Bone marrow (tissue), 2 donors: Measurements from ENCODE around the gene TAF4.
"Not testable (repeated sequence)": the region's sequence is repeated elsewhere in the genome, so short reads cannot be mapped to it uniquely, and the experiment has no call there.

Experiments used
- DNase-seq, 2 donors: peaks; one replicate each; lab custom pipeline; 2025; lab: John Stamatoyannopoulos, UW

The TAF4 gene

GRCh38 chr20:62065674-62066338, at the start of gene TAF4:
TAF4 (minus strand) TSS chr20:62065881; CDS start chr20:62065810, 71 bp downstream.
- DNase-seq = peak; percentile 38 to 72

GRCh38 chr20:62114894-62115293, 49.2 kb upstream of the TAF4 start:
- no peak for DNase-seq

GRCh38 chr20:62112368-62112767, 46.7 kb upstream of the TAF4 start:
- no peak for DNase-seq

GRCh38 chr20:62111148-62111547, 45.5 kb upstream of the TAF4 start:
- DNase-seq = no peak

- no peak for DNase-seq
Observed at GRCh38 chr20:62105592-62105991, 39.9 kb upstream of the TAF4 start.

GRCh38 chr20:62104791-62105345, 39.2 kb upstream of the TAF4 start:
- DNase-seq = no peak

DNA sequence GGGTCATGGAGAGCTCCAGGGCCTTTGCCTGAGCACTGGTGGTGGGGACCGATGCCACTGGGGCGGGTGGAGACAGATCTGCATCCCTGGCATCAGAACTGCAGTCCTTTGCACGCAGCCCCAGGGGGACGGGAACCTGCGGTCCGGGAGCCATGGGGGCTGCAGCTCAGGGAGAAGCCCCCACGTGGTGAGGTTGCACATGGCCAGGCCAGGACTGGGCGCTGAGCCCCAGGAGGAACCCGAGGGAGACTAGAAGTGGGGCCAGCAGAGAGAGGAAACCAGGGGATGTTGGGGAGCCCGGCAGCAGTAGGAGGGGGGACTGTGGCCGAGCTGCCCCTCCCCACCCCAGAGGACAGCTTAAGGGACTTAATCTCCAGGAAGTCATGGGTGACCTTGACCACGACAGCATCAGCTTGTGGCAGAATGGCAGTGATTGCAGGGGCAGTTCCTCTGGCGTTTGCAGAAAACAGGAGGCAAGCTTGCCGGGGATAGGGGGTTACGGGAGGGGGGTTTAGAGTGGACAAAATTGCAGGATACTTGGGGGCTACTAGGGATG, 38.6 kb upstream of the TAF4 start:
- DNase-seq = no peak

GRCh38 chr20:62103508-62104233, 38.0 kb upstream of the TAF4 start:
- DNase-seq = no peak

- DNase-seq = no peak
Observed at GRCh38 chr20:62101078-62101477, 35.4 kb upstream of the TAF4 start.

DNA sequence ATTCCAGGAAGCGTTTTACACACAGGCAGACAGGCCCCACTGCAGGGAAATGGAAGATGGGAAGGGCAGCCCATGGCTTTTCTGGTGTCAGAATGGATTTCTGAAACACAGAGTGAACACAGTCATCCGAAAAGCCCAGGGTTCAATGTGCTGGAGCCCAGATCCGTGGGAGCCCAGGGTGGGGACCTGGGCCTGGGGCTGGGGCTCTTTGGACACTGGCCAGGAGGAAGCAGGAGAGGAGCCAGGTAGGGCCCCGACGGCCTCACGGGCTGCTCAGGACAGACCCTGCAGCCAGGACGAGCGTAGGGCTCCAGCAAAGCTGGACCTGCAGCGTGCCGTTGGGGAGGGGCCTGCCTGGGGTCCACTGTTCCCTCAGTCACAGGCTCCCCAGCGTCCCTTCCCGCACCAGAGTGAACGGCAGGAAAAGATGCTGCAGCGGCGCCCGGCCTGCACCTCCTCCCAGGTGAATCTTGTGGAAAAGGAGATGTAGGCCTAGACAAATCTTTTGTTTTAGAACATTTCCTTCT, 32.3 kb upstream of the TAF4 start:
- DNase-seq = no peak

DNA sequence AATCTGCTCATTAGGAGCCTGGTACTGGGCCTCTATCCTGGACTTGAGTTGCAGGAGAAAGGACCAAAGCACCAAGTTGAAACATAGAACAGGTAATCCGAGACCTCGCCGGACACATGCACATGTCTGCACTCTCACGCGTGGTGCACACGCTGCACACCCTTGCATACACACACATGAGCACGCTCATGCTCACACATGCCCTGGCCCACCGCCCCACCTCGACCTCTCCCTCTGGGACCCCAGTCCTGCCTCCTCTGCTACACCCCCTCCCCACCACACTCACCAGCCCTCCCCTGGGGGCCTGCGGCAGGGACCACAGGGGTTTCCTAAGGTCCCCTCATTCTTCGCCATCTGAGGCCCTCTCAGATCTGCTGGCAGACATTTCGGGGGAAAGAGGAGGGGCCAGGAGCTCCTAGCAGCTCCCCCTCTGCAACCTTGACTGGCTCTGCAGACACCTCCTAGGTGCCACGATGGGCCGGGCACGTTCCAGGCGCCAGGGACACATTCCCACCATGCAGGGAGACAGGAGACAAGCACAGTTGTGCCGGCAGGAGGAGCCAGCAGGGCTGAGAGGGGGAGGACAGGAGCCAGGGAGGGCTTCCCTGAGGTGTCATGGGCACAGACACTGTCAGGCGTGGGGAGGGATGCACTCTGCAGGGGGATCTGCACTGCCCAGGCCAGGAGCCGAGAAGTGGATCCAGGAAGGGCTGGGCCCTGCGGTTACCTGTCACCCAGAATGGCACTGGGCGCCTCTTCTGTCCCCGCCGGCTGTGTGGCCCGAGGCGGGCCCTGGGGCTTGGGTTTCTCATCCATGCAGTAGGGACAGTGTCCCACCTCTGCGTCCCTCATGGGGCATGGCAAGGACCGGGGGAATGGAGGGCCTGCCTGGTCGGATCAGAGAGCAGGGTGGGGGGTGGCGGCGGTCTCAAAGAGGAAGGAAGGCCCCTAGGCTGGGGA, 31.0 kb upstream of the TAF4 start:
- DNase-seq = no peak

DNA sequence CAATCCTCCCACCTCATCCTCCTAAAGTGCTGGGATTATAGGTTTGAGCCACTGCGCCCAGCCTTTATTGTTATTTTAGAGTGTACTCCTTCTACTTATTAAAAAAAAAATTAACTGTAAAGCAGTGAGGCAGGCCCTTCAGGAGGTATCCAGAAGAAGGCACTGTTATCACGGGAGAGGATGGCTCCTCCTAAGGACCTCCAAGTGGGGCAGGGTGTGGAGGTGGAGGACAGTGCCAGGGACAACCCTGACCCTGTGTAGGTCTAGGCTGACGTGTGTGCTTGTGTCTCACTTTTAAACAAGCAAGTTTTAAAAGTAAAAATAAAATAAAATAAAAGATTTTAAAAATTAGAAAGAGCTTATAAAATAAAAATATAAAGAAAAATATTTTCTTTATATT, 23.7 kb upstream of the TAF4 start:
- DNase-seq = no peak

DNA sequence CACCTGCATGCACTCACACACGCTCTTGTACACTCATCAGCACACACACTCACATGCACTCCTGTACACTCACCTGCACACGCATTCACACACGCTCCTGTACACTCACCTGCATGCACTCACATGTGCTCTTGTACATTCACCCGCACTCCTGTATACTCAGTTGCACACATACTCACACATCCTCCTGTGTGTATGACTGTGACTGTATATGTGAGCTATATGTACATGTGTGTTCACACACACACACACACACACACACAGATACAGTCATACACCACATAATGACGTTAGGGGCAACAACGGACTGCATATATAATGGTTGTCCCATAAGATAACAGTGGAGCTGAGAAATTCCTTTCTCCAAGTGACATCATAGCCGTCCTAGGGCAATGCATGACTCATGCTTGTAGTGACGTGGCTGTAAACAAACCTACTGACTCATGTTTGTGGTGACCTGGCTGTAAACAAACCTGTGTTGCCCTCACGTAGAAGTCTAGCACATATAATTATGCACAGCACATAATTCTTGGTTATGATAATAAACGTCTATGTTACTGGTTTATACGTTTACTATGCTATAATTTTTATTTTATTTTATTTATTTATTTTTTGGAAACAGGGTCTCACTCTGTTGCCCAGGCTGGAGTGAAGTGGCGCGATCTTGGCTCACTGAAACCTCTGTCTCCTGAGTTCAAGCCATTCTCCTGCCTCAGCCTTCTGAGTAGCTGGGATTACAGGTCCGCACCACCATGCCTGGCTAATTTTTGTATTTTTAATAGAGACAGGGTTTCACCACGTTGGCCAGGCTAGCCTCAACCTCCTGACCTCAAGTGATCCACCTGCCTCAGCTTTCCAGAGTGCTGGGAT, 22.8 kb upstream of the TAF4 start:
- DNase-seq = no peak

DNA sequence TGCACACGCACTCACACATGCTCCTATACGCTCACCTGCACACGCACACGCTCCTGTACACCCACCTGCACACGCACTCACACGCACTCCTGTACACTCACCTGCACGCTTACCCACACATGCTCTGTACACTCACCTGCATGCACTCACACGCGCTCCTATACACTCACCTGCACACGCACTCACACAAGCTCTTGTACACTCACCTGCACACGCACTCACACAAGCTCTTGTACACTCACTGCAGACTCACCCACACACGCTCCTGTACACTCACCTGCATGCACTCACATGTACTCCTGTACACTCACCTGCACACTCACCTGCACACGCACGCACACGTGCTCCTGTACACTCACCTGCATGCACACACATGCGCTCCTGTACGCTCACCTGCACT, 22.0 kb upstream of the TAF4 start:
- DNase-seq = no peak

DNA sequence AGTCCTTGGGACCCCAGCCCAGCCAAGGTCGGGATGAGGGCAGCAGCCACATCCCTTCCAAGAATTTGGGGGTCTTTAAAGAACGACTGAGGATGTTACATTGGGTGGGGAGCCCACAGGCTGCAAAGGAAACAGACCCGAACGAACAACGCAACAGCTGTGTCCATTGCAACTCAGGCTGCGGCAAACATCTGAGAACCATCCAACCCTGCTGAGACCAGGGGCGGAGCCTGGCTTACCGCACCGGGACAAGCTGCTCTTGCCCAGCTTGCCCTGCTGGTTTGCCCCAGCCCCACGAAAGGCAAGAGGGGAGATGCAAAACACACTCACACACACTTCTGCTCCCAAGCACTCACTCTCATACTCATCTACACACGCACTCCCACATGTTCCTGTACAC, 21.5 kb upstream of the TAF4 start:
- no peak for DNase-seq

DNA sequence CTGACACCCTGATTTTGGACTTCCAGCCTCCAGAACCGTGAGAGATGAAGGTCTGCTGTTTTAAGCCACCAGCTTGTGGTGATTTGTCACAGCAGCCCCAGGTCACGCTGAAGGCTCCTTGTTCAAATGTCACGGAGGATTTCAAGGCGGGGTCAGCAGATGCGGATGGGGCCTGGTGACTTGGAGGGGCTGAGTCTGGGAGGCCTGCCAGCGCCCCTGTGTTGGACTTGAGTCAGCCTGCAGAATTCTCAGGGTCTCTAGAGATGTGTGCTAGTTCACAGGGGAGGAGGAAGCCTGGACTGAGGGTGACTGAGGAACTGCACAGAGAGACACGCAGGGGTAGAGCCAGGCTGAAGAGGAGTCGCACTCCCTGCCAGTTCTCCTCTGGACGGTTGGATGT, 19.5 kb upstream of the TAF4 start:
- DNase-seq = no peak

DNA sequence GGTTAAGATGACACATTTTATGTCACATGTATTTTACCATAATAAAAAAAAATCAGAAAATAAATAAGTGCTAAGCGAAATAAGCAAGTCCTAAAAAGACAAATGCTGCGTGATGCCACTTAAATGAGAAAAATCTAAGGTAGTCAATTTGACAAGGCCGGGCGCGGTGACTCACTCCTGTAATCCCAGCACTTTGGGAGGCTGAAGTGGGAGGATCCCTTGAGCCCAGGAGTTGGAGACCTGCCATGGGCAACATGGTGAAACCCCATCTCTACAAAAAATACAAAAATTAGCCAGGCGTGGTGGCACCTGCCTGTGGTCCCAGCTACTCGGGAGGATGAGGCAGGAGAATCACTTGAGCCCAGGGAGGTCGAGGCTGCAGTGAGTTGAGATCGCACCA, 18.5 kb upstream of the TAF4 start:
- not testable (repeated sequence) for DNase-seq

DNA sequence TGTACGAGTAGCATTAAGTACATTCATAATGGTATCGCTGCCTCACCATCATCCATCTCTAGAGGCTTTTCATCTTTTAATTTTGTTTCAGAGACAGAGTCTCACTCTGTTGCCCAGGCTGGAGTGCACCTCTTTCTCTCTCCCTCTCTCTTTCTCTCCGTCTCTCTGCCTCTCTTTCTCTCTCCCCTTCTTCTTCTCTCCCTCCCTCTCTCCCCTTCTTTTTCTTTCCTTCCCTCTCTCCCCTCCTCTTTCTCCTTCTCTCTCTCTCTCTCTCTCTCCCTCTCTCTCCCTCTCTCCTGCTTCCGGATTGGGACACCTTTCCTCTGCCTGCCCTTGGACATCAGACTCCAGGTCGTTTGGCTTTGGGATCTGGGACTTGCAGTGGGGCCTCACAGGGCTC, 17.6 kb upstream of the TAF4 start:
- DNase-seq = no peak

GRCh38 chr20:62080249-62080990, 14.7 kb upstream of the TAF4 start:
- DNase-seq = no peak

DNA sequence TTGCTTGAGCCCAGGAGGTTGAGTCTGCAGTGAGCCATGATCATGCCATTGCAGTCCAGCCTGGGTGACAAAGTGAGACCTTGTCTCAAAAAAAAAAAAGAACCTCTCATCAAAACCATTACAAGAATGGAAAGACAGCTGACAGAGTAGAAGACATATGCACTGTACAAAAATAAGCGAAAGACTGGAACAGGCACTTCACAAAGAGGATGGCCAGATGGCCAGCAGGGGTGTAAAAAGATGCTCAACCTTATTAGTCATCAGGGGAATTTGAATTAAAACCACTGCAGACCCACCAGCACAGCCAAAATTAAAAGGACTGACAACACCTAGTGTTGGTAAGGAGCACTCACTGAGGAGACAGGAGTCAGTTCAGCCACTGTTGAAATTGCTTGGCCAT, 13.5 kb upstream of the TAF4 start:
- DNase-seq = no peak
